ENCODE data around the gene APOA1. TPM values are rescaled to one million over a fixed set of nuclear protein-coding genes. Genes with fewer than 3 reads are reported as not detected.

Gene APOA1
- total RNA-seq, 1 experiment from 2014 or later, result not detected

DNA sequence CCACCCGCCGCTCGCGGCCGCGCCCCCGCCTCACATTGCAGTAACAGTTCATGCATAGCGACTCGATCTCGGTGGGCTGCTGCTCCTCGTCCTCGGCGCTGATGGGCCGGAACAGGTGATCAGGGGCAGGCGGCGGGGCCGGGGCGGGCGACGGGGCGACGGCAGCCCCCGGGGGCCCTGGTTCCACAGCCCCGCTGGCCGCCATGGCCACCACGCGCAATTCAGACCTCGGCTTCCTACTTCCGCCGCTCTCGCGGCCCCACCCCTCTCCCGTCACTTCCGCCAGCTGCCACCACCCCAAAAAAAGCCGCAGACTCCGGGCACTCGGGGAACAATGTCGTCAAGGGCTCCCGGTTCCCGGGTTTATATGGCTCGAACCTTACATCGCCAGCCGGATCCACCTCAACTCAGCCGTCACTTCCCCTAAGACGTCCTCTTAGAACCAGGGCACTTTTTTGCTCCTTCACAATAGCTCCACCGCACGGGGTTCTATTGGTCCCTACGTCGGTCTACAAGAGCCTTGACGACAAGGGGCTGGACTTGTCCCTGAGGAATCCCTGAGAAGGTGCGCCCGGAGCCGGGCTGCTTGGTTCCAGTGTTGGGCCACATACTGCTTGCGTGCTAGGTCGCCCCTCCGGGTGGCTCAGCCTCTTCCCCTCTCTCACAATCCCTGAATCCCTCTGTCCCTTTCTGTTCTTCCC lies 49.5 kb downstream of the APOA1 start, which contains the start of gene ZPR1:
Gene ZPR1, minus strand, starts transcription at position 238 of the 701 bp plus-strand sequence. Its CDS starts 33 bp downstream, at position 205.
- DNase-seq, result peak; percentile 68 to 69
- intact Hi-C loops (cut with micrococcal nuclease; ENCODE audit: unreplicated experiment), result loop anchor here (5.0 kb wide), 2 partner anchors 49 to 444 kb away; partner anchors contain the start of genes APOA1, PCSK7 and RNF214
- TSS peak; percentile 98 for BruUV-seq (replicated peaks)
- peaks cover 4% of the 10 kb centered on the region for H3F3A ChIP-seq (ENCODE audit: insufficient read depth, low read depth)
- peaks cover 33% of the 10 kb centered on the region for H3K36me3 ChIP-seq (ENCODE audit: low read depth)
- peak within 1 kb of the TSS; percentile 95 for H2AFZ ChIP-seq
- peak within 1 kb of the TSS; percentile 76 for H3K4me3 ChIP-seq
- TF ChIP-seq EZH2 (IDR thresholded peaks at IDR 0.05; ENCODE audit: low read depth), result no peak
- TF ChIP-seq, protein P1, sequence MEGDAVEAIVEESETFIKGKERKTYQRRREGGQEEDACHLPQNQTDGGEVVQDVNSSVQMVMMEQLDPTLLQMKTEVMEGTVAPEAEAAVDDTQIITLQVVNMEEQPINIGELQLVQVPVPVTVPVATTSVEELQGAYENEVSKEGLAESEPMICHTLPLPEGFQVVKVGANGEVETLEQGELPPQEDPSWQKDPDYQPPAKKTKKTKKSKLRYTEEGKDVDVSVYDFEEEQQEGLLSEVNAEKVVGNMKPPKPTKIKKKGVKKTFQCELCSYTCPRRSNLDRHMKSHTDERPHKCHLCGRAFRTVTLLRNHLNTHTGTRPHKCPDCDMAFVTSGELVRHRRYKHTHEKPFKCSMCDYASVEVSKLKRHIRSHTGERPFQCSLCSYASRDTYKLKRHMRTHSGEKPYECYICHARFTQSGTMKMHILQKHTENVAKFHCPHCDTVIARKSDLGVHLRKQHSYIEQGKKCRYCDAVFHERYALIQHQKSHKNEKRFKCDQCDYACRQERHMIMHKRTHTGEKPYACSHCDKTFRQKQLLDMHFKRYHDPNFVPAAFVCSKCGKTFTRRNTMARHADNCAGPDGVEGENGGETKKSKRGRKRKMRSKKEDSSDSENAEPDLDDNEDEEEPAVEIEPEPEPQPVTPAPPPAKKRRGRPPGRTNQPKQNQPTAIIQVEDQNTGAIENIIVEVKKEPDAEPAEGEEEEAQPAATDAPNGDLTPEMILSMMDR (conservative IDR thresholded peaks at IDR 0.05), result no peak
- no peaks in the 10 kb centered on the region for H3K9me2 ChIP-seq (ENCODE audit: insufficient read depth)
- no peaks in the 10 kb centered on the region for H4K20me1 ChIP-seq (ENCODE audit: insufficient read depth)
- no peaks in the 10 kb centered on the region for H3K9me3 ChIP-seq (ENCODE audit: insufficient read depth, low read depth)
- CTCF ChIA-PET, result interaction anchor here (1.0 to 1.2 kb wide), 2 partner anchors 48 to 318 kb away, joined by 4 to 11 read pairs; no protein-coding TSS in a partner anchor
- H3K4me1 ChIP-seq (replicated peaks; ENCODE audit: insufficient read depth), result peaks cover 17% of the 10 kb centered on the region
- H3K4me2 ChIP-seq, result peak within 1 kb of the TSS; percentile 91
- POLR2A ChIA-PET (ENCODE audit: unreplicated experiment), result no interaction called here
- H3K27ac ChIP-seq, result no peak within 1 kb of the TSS; the same call in 1 of the 2 replicates
- H3K27me3 ChIP-seq (ENCODE audit: insufficient read depth, low read depth), result no peaks in the 10 kb centered on the region
- H3K79me2 ChIP-seq (ENCODE audit: low read depth), result peaks cover 21% of the 10 kb centered on the region

GRCh38 chr11:116787436-116787785 lies 50.0 kb downstream of the APOA1 start:
- Histone ChIP-seq H3K4me1 (replicated peaks; ENCODE audit: insufficient read depth) (peaks cover 12% of the 10 kb centered on the region), H4K20me1 (ENCODE audit: insufficient read depth) (no peaks in the 10 kb centered on the region), H3K27ac (no peak overlapping the region; the same call in 1 of the 2 replicates), H3K4me3 (peak overlapping the region; percentile 76), H3K4me2 (peak overlapping the region; percentile 91), H3F3A (ENCODE audit: insufficient read depth, low read depth) (no peaks in the 10 kb centered on the region; the same call in 1 of the 2 replicates), H3K79me2 (ENCODE audit: low read depth) (peaks cover 21% of the 10 kb centered on the region), H3K36me3 (ENCODE audit: low read depth) (peaks cover 38% of the 10 kb centered on the region), H2AFZ (peak overlapping the region; percentile 95), H3K9me3 (ENCODE audit: insufficient read depth, low read depth) (no peaks in the 10 kb centered on the region), H3K27me3 (ENCODE audit: insufficient read depth, low read depth) (no peaks in the 10 kb centered on the region), H3K9me2 (ENCODE audit: insufficient read depth) (no peaks in the 10 kb centered on the region)
- BruUV-seq (replicated peaks), result no TSS peak
- CTCF ChIA-PET, result interaction anchor here (1.0 to 1.2 kb wide), 2 partner anchors 48 to 319 kb away, joined by 4 to 11 read pairs; no protein-coding TSS in a partner anchor
- TF ChIP-seq EZH2 (IDR thresholded peaks at IDR 0.05; ENCODE audit: low read depth), result no peak
- TF ChIP-seq, protein P1 (conservative IDR thresholded peaks at IDR 0.05), result no peak
- intact Hi-C loops (cut with micrococcal nuclease; ENCODE audit: unreplicated experiment), result loop anchor here (5.0 kb wide), 2 partner anchors 50 to 445 kb away; partner anchors contain the start of genes APOA1, PCSK7 and RNF214
- POLR2A ChIA-PET (ENCODE audit: unreplicated experiment), result interaction anchor here (0.7 kb wide), 1 partner anchor 339 kb away, joined by 5 read pairs; no protein-coding TSS in a partner anchor
- no peak for DNase-seq

DNA sequence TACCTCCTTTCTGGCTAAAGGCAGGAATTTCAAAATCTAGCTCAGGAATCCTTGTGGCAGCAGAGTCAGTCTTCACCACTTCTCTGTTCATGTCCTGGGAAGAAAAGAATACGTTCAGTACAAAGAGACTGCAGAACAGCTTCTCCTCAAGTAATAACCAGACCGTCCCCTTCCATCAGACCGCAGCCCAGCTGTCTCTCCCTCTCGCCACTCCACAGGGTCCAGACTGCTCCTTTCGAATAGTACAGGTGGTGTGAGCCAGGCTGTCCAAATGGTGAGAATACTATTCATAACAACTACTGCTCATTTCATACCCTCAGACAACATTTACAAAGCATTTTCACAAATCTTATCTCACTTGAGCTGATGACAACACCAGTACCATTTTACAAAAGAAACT lies 50.5 kb downstream of the APOA1 start:
- H4K20me1 ChIP-seq (ENCODE audit: insufficient read depth), result no peaks in the 10 kb centered on the region
- H3F3A ChIP-seq (ENCODE audit: insufficient read depth, low read depth), result no peaks in the 10 kb centered on the region
- TF ChIP-seq EZH2 (IDR thresholded peaks at IDR 0.05; ENCODE audit: low read depth), result no peak
- TF ChIP-seq, protein P1 (conservative IDR thresholded peaks at IDR 0.05), result no peak
- no peaks in the 10 kb centered on the region for H3K27me3 ChIP-seq (ENCODE audit: insufficient read depth, low read depth)
- H3K79me2 ChIP-seq (ENCODE audit: low read depth), result peaks cover 21% of the 10 kb centered on the region
- no peaks in the 10 kb centered on the region for H3K9me2 ChIP-seq (ENCODE audit: insufficient read depth)
- ChIA-PET CTCF (interaction anchor here (1.0 to 1.2 kb wide), 2 partner anchors 49 to 319 kb away, joined by 4 to 11 read pairs; no protein-coding TSS in a partner anchor), POLR2A (ENCODE audit: unreplicated experiment) (interaction anchor here (0.7 kb wide), 1 partner anchor 340 kb away, joined by 5 read pairs; no protein-coding TSS in a partner anchor)
- H3K4me2 ChIP-seq, result peak overlapping the region; percentile 91
- H3K4me1 ChIP-seq (replicated peaks; ENCODE audit: insufficient read depth), result peaks cover 12% of the 10 kb centered on the region
- H2AFZ ChIP-seq, result peak overlapping the region; percentile 95
- TSS peak; percentile 55 for BruUV-seq (replicated peaks)
- intact Hi-C loops (cut with micrococcal nuclease; ENCODE audit: unreplicated experiment), result loop anchor here (5.0 kb wide), 2 partner anchors 50 to 445 kb away; partner anchors contain the start of genes APOA1, PCSK7 and RNF214
- H3K9me3 ChIP-seq (ENCODE audit: insufficient read depth, low read depth), result no peaks in the 10 kb centered on the region
- no peak overlapping the region for H3K27ac ChIP-seq
- peaks cover 43% of the 10 kb centered on the region for H3K36me3 ChIP-seq (ENCODE audit: low read depth)
- peak overlapping the region; percentile 76 for H3K4me3 ChIP-seq
- DNase-seq, result no peak

All from PC-9 (cell line).